Breast epithelium (tissue), 4 donors: ENCODE results near the gene TMEM108. TPM values are rescaled to one million over a fixed set of nuclear protein-coding genes. Genes with fewer than 3 reads are reported as not detected.

Source experiments
- DNase-seq, 2 donors: peaks; one replicate each; pipeline ENCODE4 v3.0.0-alpha.2; 2019; ENCODE audit warnings: low spot score in 2 of 2
- H3K27ac ChIP-seq, 2 donors: fragments of 200-600 bp; sonication (generic) in 1 of 2; one replicate each; pipeline ENCODE4 v1.5.1; 2016 to 2019; ENCODE audit warnings: mild to moderate bottlenecking in 1 of 2
- H3K27me3 ChIP-seq, 2 donors: fragments of 200-600 bp; sonication (generic) in 1 of 2; one replicate each; pipeline versions ENCODE4 v1.5.1 to v1.6.0; 2017 to 2019; ENCODE audit warnings: control low read depth in 1 of 2, mild to moderate bottlenecking in 1 of 2
- H3K36me3 ChIP-seq: fragments of 200-600 bp; one replicate; pipeline ENCODE4 v1.5.1; 2019
- H3K4me1 ChIP-seq, 2 donors: fragments of 200-600 bp; sonication (generic); one replicate each; pipeline ENCODE4 v1.5.1; 2016 to 2019; ENCODE audit warnings: control low read depth in 1 of 2
- H3K4me3 ChIP-seq, 3 donors: fragments of 200-600 bp; sonication (generic); 1 replicate in 2 of 3; 2 replicates in 1 of 3; pipeline ENCODE4 v1.5.1; 2016 to 2019; ENCODE audit warnings: mild to moderate bottlenecking in 3 of 3, moderate library complexity in 2 of 3
- H3K9me3 ChIP-seq, 2 donors: fragments of 200-600 bp; sonication (generic) in 1 of 2; one replicate each; pipeline ENCODE4 v1.5.1; 2016 to 2019; ENCODE audit warnings: control low read depth in 1 of 2
- CTCF ChIP-seq, 3 donors: fragments of 450-650 bp; IDR thresholded peaks; one replicate each; pipeline ENCODE4 v1.5.1; 2016 to 2017; ENCODE audit warnings: antibody characterized with exemption in 3 of 3, mild to moderate bottlenecking in 3 of 3, moderate library complexity in 3 of 3
- POLR2A ChIP-seq: fragments of 450-650 bp; IDR thresholded peaks from one replicate; pipeline ENCODE4 v1.6.1; 2016; ENCODE audit warnings: antibody characterized with exemption, mild to moderate bottlenecking, moderate library complexity
- POLR2AphosphoS5 ChIP-seq, 3 donors: sonication (generic); formaldehyde crosslinking; IDR thresholded peaks; one replicate each; pipeline ENCODE4 v1.6.1; 2017; ENCODE audit warnings: antibody characterized with exemption in 3 of 3
- intact Hi-C: fragments of 100-400 bp; cut with DNase I; formaldehyde crosslinking; loops from one replicate; pipeline ENCODE4 v1.15.1; 2023; ENCODE audit warnings: low total_unique reads
- total RNA-seq, 3 donors: library from RNA; depleted of rRNA; stranded (reverse); fragments of >200 nt; gene quantifications; one replicate each; pipeline ENCODE4 v1.1.0, GENCODE V29; 2016

TMEM108 gene
- total RNA-seq, 3 donors from 2014 or later = 0.44 to 0.98 (median 0.48) TPM

GRCh38 chr3:133167340-133168024 lies 129.3 kb downstream of the TMEM108 start:
- H3K4me3 ChIP-seq = no peak overlapping the region
- H3K36me3 ChIP-seq = no peaks in the 10 kb centered on the region
- no peak overlapping the region for H3K27ac ChIP-seq
- H3K27me3 ChIP-seq = no peaks in the 10 kb centered on the region
- intact Hi-C loops = no loop called here
- H3K9me3 ChIP-seq = no peaks in the 10 kb centered on the region
- H3K4me1 ChIP-seq = no peaks in the 10 kb centered on the region
- TF ChIP-seq POLR2A (no peak), CTCF (IDR thresholded peaks at IDR 0.05) (no peak), POLR2AphosphoS5 (IDR thresholded peaks at IDR 0.05) (no peak)
- DNase-seq = no peak

GRCh38 chr3:133168025-133168401 lies 129.8 kb downstream of the TMEM108 start:
- intact Hi-C loops = no loop called here
- H3K4me1 ChIP-seq = no peaks in the 10 kb centered on the region
- TF ChIP-seq CTCF (IDR thresholded peaks at IDR 0.05) (no peak), POLR2A (no peak), POLR2AphosphoS5 (IDR thresholded peaks at IDR 0.05) (no peak)

GRCh38 chr3:133169331-133170068 lies 131.3 kb downstream of the TMEM108 start:
- DNase-seq = no peak
- no peak for TF ChIP-seq POLR2A
- TF ChIP-seq CTCF (IDR thresholded peaks at IDR 0.05) = no peak
- TF ChIP-seq POLR2AphosphoS5 (IDR thresholded peaks at IDR 0.05) = no peak
- Histone ChIP-seq H3K4me1 (no peaks in the 10 kb centered on the region), H3K4me3 (no peak overlapping the region), H3K9me3 (no peaks in the 10 kb centered on the region), H3K27ac (no peak overlapping the region), H3K36me3 (no peaks in the 10 kb centered on the region), H3K27me3 (no peaks in the 10 kb centered on the region)
- intact Hi-C loops = no loop called here

More at GRCh38 chr3:133168025-133168401, 129.8 kb downstream of the TMEM108 start:
- H3K27me3 ChIP-seq = no peaks in the 10 kb centered on the region
- H3K36me3 ChIP-seq = no peaks in the 10 kb centered on the region
- no peak overlapping the region for H3K27ac ChIP-seq
- H3K4me3 ChIP-seq = no peak overlapping the region
- DNase-seq = no peak
- no peaks in the 10 kb centered on the region for H3K9me3 ChIP-seq

GRCh38 chr3:133171831-133172230 lies 133.6 kb downstream of the TMEM108 start:
- H3K36me3 ChIP-seq = no peaks in the 10 kb centered on the region
- DNase-seq = no peak
- no peaks in the 10 kb centered on the region for H3K9me3 ChIP-seq
- no peak for TF ChIP-seq CTCF (IDR thresholded peaks at IDR 0.05)
- no peak for TF ChIP-seq POLR2A
- TF ChIP-seq POLR2AphosphoS5 (IDR thresholded peaks at IDR 0.05) = no peak
- no peak overlapping the region for H3K4me3 ChIP-seq
- no peaks in the 10 kb centered on the region for H3K4me1 ChIP-seq
- H3K27ac ChIP-seq = no peak overlapping the region
- H3K27me3 ChIP-seq = no peaks in the 10 kb centered on the region
- intact Hi-C loops = no loop called here

GRCh38 chr3:133181392-133182150 lies 143.4 kb downstream of the TMEM108 start:
- Histone ChIP-seq H3K9me3 (no peaks in the 10 kb centered on the region), H3K4me3 (no peak overlapping the region), H3K4me1 (no peaks in the 10 kb centered on the region), H3K27me3 (no peaks in the 10 kb centered on the region), H3K36me3 (no peaks in the 10 kb centered on the region), H3K27ac (no peak overlapping the region)
- no peak for DNase-seq
- intact Hi-C loops = no loop called here
- TF ChIP-seq POLR2A (no peak), POLR2AphosphoS5 (IDR thresholded peaks at IDR 0.05) (no peak), CTCF (IDR thresholded peaks at IDR 0.05) (no peak)
